ENCODE results near the gene PTDSS2. TPM values are rescaled to one million over a fixed set of nuclear protein-coding genes. Genes with fewer than 3 reads are reported as not detected.

The PTDSS2 gene
- total RNA-seq, 1 experiment from 2014 or later = 49.5 TPM

DNA sequence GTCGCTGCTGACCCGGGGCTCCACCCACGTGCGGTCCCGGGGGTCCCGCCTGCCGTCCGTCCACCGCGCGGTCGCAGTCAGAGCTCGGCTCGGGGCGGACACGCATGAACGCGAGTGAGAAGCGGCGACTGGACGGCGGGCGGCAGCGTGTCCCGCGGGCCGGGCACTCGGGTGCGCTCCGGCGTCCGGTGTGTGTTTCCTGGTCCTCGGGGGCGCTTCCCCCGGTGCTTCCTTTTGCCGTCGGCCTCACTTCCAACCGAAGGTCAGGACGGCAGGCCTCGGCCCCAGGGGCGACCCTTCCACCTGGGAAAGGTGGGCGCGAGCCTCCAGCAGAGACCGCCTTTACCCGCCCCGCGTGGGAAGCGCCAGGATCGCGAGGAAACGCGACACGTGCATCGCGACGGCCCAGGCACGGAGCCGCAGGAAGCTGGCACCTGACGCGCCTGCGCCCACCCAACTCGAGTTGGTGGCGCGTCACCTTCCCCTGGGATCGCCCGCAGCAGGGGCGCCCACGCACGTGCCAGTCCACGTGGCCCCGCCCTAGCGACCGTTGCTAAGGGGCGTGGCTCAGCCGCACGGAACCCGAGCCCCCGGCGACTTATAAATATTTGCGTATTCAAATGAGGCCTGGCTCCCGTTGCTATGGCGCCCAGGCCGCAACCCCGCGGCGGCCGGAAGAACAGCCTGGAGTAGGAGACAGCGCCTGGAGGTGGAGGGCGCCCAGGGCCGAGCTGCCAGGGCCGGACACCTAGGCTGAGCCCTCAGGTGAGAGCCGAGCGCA is 87.0 kb downstream of the PTDSS2 start, which contains the start of gene LRRC56:
LRRC56 (plus strand) TSS at position 687 of the 781 bp plus-strand sequence. CDS start 3,158 bp downstream, outside the sequence.
- POLR2A ChIA-PET = interaction anchor here (0.5 to 1.6 kb wide), 2 partner anchors 17 to 143 kb away, joined by 3 to 5 read pairs; partner anchors contain the start of gene PKP3
- Mint-ChIP-seq H3K27ac (no peak within 1 kb of the TSS), H3K4me1 (no peaks in the 10 kb centered on the region), H3K36me3 (peaks cover 3% of the 10 kb centered on the region; the same call in 1 of the 2 replicates), H3K4me3 (peak within 1 kb of the TSS; percentile 87), H3K9me3 (no peaks in the 10 kb centered on the region), H3K27me3 (ENCODE audit: low read depth) (peaks cover 22% of the 10 kb centered on the region)
- CTCF ChIA-PET = interaction anchor here (1.7 to 3.1 kb wide), 2 partner anchors 18 kb away, joined by 7 to 22 read pairs; no protein-coding TSS in a partner anchor
- DNase-seq (ENCODE audit: low spot score) (peak; percentile 87), ATAC-seq (peak; percentile 36)
- TF ChIP-seq, protein P1, sequence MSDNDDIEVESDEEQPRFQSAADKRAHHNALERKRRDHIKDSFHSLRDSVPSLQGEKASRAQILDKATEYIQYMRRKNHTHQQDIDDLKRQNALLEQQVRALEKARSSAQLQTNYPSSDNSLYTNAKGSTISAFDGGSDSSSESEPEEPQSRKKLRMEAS (CRISPR knock-in tag; IDR thresholded peaks at IDR 0.05) = peak; percentile 94
- TF ChIP-seq, protein P2, sequence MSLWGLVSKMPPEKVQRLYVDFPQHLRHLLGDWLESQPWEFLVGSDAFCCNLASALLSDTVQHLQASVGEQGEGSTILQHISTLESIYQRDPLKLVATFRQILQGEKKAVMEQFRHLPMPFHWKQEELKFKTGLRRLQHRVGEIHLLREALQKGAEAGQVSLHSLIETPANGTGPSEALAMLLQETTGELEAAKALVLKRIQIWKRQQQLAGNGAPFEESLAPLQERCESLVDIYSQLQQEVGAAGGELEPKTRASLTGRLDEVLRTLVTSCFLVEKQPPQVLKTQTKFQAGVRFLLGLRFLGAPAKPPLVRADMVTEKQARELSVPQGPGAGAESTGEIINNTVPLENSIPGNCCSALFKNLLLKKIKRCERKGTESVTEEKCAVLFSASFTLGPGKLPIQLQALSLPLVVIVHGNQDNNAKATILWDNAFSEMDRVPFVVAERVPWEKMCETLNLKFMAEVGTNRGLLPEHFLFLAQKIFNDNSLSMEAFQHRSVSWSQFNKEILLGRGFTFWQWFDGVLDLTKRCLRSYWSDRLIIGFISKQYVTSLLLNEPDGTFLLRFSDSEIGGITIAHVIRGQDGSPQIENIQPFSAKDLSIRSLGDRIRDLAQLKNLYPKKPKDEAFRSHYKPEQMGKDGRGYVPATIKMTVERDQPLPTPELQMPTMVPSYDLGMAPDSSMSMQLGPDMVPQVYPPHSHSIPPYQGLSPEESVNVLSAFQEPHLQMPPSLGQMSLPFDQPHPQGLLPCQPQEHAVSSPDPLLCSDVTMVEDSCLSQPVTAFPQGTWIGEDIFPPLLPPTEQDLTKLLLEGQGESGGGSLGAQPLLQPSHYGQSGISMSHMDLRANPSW (CRISPR knock-in tag; conservative IDR thresholded peaks at IDR 0.05; ENCODE audit: low read depth) = 0 out of 2 replicates have a peak, but pooled peaks have one; percentile 70
- TF ChIP-seq MYBL2 (CRISPR knock-in tag; IDR thresholded peaks at IDR 0.05) (peak; percentile 80), FOXK1 (CRISPR knock-in tag; IDR thresholded peaks at IDR 0.05) (peak; percentile 65), ETV6 (CRISPR knock-in tag; IDR thresholded peaks at IDR 0.05) (peak; percentile 81; the same call in 1 of the 2 replicates), ZNF121 (CRISPR knock-in tag; IDR thresholded peaks at IDR 0.05) (no peak), FOXJ3 (CRISPR knock-in tag; IDR thresholded peaks at IDR 0.05; ENCODE audit: borderline replicate concordance) (no peak), EMX1 (CRISPR knock-in tag; IDR thresholded peaks at IDR 0.05) (0 out of 2 replicates have a peak, but pooled peaks have one; percentile 8), CREB1 (CRISPR knock-in tag; IDR thresholded peaks at IDR 0.05) (peak; percentile 60; the same call in 1 of the 2 replicates), JAZF1 (CRISPR knock-in tag; IDR thresholded peaks at IDR 0.05) (no peak), ESRRA (CRISPR knock-in tag; IDR thresholded peaks at IDR 0.05; ENCODE audit: borderline replicate concordance) (0 out of 2 replicates have a peak, but pooled peaks have one; percentile 18), TEAD1 (CRISPR knock-in tag; IDR thresholded peaks at IDR 0.05) (0 out of 2 replicates have a peak, but pooled peaks have one; percentile 14)
- TF ChIP-seq, protein P3, sequence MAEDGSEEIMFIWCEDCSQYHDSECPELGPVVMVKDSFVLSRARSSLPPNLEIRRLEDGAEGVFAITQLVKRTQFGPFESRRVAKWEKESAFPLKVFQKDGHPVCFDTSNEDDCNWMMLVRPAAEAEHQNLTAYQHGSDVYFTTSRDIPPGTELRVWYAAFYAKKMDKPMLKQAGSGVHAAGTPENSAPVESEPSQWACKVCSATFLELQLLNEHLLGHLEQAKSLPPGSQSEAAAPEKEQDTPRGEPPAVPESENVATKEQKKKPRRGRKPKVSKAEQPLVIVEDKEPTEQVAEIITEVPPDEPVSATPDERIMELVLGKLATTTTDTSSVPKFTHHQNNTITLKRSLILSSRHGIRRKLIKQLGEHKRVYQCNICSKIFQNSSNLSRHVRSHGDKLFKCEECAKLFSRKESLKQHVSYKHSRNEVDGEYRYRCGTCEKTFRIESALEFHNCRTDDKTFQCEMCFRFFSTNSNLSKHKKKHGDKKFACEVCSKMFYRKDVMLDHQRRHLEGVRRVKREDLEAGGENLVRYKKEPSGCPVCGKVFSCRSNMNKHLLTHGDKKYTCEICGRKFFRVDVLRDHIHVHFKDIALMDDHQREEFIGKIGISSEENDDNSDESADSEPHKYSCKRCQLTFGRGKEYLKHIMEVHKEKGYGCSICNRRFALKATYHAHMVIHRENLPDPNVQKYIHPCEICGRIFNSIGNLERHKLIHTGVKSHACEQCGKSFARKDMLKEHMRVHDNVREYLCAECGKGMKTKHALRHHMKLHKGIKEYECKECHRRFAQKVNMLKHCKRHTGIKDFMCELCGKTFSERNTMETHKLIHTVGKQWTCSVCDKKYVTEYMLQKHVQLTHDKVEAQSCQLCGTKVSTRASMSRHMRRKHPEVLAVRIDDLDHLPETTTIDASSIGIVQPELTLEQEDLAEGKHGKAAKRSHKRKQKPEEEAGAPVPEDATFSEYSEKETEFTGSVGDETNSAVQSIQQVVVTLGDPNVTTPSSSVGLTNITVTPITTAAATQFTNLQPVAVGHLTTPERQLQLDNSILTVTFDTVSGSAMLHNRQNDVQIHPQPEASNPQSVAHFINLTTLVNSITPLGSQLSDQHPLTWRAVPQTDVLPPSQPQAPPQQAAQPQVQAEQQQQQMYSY (CRISPR knock-in tag; IDR thresholded peaks at IDR 0.05) = peak; percentile 83
- TF ChIP-seq, protein P4, sequence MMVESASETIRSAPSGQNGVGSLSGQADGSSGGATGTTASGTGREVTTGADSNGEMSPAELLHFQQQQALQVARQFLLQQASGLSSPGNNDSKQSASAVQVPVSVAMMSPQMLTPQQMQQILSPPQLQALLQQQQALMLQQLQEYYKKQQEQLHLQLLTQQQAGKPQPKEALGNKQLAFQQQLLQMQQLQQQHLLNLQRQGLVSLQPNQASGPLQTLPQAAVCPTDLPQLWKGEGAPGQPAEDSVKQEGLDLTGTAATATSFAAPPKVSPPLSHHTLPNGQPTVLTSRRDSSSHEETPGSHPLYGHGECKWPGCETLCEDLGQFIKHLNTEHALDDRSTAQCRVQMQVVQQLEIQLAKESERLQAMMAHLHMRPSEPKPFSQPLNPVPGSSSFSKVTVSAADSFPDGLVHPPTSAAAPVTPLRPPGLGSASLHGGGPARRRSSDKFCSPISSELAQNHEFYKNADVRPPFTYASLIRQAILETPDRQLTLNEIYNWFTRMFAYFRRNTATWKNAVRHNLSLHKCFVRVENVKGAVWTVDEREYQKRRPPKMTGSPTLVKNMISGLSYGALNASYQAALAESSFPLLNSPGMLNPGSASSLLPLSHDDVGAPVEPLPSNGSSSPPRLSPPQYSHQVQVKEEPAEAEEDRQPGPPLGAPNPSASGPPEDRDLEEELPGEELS (CRISPR knock-in tag; IDR thresholded peaks at IDR 0.05) = peak; percentile 11; the same call in 1 of the 2 replicates
- TF ChIP-seq, protein P5, sequence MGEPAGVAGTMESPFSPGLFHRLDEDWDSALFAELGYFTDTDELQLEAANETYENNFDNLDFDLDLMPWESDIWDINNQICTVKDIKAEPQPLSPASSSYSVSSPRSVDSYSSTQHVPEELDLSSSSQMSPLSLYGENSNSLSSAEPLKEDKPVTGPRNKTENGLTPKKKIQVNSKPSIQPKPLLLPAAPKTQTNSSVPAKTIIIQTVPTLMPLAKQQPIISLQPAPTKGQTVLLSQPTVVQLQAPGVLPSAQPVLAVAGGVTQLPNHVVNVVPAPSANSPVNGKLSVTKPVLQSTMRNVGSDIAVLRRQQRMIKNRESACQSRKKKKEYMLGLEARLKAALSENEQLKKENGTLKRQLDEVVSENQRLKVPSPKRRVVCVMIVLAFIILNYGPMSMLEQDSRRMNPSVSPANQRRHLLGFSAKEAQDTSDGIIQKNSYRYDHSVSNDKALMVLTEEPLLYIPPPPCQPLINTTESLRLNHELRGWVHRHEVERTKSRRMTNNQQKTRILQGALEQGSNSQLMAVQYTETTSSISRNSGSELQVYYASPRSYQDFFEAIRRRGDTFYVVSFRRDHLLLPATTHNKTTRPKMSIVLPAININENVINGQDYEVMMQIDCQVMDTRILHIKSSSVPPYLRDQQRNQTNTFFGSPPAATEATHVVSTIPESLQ (CRISPR knock-in tag; IDR thresholded peaks at IDR 0.05) = no peak
- TF ChIP-seq, protein P6, sequence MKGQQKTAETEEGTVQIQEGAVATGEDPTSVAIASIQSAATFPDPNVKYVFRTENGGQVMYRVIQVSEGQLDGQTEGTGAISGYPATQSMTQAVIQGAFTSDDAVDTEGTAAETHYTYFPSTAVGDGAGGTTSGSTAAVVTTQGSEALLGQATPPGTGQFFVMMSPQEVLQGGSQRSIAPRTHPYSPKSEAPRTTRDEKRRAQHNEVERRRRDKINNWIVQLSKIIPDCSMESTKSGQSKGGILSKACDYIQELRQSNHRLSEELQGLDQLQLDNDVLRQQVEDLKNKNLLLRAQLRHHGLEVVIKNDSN (CRISPR knock-in tag; IDR thresholded peaks at IDR 0.05) = peak; percentile 88
- TF ChIP-seq, protein P7, sequence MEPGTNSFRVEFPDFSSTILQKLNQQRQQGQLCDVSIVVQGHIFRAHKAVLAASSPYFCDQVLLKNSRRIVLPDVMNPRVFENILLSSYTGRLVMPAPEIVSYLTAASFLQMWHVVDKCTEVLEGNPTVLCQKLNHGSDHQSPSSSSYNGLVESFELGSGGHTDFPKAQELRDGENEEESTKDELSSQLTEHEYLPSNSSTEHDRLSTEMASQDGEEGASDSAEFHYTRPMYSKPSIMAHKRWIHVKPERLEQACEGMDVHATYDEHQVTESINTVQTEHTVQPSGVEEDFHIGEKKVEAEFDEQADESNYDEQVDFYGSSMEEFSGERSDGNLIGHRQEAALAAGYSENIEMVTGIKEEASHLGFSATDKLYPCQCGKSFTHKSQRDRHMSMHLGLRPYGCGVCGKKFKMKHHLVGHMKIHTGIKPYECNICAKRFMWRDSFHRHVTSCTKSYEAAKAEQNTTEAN (CRISPR knock-in tag; IDR thresholded peaks at IDR 0.05) = 0 out of 2 replicates have a peak, but pooled peaks have one; percentile 70
- TF ChIP-seq, protein P8, sequence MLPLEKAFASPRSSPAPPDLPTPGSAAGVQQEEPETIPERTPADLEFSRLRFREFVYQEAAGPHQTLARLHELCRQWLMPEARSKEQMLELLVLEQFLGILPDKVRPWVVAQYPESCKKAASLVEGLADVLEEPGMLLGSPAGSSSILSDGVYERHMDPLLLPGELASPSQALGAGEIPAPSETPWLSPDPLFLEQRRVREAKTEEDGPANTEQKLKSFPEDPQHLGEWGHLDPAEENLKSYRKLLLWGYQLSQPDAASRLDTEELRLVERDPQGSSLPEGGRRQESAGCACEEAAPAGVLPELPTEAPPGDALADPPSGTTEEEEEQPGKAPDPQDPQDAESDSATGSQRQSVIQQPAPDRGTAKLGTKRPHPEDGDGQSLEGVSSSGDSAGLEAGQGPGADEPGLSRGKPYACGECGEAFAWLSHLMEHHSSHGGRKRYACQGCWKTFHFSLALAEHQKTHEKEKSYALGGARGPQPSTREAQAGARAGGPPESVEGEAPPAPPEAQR (CRISPR knock-in tag; IDR thresholded peaks at IDR 0.05) = no peak
- TF ChIP-seq, protein P9, sequence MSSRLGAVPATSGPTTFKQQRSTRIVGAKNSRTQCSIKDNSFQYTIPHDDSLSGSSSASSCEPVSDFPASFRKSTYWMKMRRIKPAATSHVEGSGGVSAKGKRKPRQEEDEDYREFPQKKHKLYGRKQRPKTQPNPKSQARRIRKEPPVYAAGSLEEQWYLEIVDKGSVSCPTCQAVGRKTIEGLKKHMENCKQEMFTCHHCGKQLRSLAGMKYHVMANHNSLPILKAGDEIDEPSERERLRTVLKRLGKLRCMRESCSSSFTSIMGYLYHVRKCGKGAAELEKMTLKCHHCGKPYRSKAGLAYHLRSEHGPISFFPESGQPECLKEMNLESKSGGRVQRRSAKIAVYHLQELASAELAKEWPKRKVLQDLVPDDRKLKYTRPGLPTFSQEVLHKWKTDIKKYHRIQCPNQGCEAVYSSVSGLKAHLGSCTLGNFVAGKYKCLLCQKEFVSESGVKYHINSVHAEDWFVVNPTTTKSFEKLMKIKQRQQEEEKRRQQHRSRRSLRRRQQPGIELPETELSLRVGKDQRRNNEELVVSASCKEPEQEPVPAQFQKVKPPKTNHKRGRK (CRISPR knock-in tag; IDR thresholded peaks at IDR 0.05; ENCODE audit: borderline replicate concordance) = no peak
